Natural killer cell (primary cell): Measurements from ENCODE around the gene NBDY. TPM values are rescaled to one million over a fixed set of nuclear protein-coding genes. Genes with fewer than 3 reads are reported as not detected.
A peak's percentile ranks its signal among the peaks of the same experiment; 100 is the strongest.

Experiments used
- ATAC-seq, 3 donors: fragments of 150-1000 bp in 2 of 3; fragments of 200-7000 bp in 1 of 3; cut with Tn5 transposase; 1 replicate in 1 of 3; 2 replicates in 2 of 3; pipeline ENCODE4 v1.10.0; 2021; ENCODE audit warnings: mild to moderate bottlenecking in 2 of 3, moderate library complexity in 2 of 3
- DNase-seq, 2 donors: peaks; one replicate each; pipeline versions ENCODE4 v3.0.0 to v3.0.0-alpha.2; 2013 to 2021; ENCODE audit warnings: mixed read lengths in 1 of 2
- H3K27ac ChIP-seq: one replicate; pipeline ENCODE4 v1.5.1; 2013; ENCODE audit warnings: mild to moderate bottlenecking, low read length
- H3K27me3 ChIP-seq: one replicate; pipeline ENCODE4 v1.6.1; 2013; ENCODE audit warnings: low read length; ENCODE audit not compliant: control insufficient read depth, insufficient read depth
- H3K36me3 ChIP-seq: one replicate; pipeline ENCODE4 v1.6.1; 2013; ENCODE audit warnings: low read length; ENCODE audit not compliant: control insufficient read depth, insufficient read depth
- H3K4me1 ChIP-seq: one replicate; pipeline ENCODE4 v1.6.1; 2013; ENCODE audit warnings: low read length; ENCODE audit not compliant: control insufficient read depth, insufficient read depth
- H3K4me3 ChIP-seq: one replicate; pipeline ENCODE4 v1.5.1; 2013; ENCODE audit warnings: low read length
- H3K9me3 ChIP-seq: one replicate; pipeline ENCODE4 v1.6.1; 2013; ENCODE audit warnings: low read length; ENCODE audit not compliant: control insufficient read depth, insufficient read depth
- H3K27ac Mint-ChIP-seq, 2 donors: one replicate each; pipeline ENCODE4 v1.8.0; 2022; ENCODE audit warnings: mild to moderate bottlenecking in 2 of 2, mixed read lengths in 2 of 2, moderate library complexity in 1 of 2
- H3K27me3 Mint-ChIP-seq, 2 donors: one replicate each; pipeline ENCODE4 v1.8.0; 2022; ENCODE audit warnings: low read depth in 2 of 2, mixed read lengths in 2 of 2
- H3K36me3 Mint-ChIP-seq: one replicate; pipeline ENCODE4 v1.8.0; 2022; ENCODE audit warnings: mixed read lengths
- H3K4me1 Mint-ChIP-seq, 2 donors: one replicate each; pipeline ENCODE4 v1.8.0; 2022; ENCODE audit warnings: mixed read lengths in 2 of 2
- H3K4me3 Mint-ChIP-seq: one replicate; pipeline ENCODE4 v1.8.0; 2022; ENCODE audit warnings: mild to moderate bottlenecking, moderate library complexity, mixed read lengths
- H3K9me3 Mint-ChIP-seq, 2 donors: one replicate each; pipeline ENCODE4 v1.8.0; 2022; ENCODE audit warnings: mixed read lengths in 2 of 2
- CTCF ChIP-seq: fragments of 200-600 bp; IDR thresholded peaks from one replicate; pipeline ENCODE4 v1.8.0; 2022; ENCODE audit warnings: antibody characterized with exemption
- WGBS: methylation state at CpG from one replicate; pipeline ENCODE4 v1.1.7; 2013; ENCODE audit warnings: missing lambda C conversion rate; ENCODE audit not compliant: insufficient coverage; 5-methylcytosine and 5-hydroxymethylcytosine counted together
- intact Hi-C: fragments of 100-400 bp; cut with micrococcal nuclease; formaldehyde crosslinking; loops from one replicate; pipeline ENCODE4 v1.14.2; 2022
- total RNA-seq, 4 donors: library from RNA; stranded (reverse); fragments of 120-200 nt in 1 of 4; gene quantifications; one replicate each; pipeline versions ENCODE4 v1.2.3 to v1.2.4, GENCODE V29; 2013 to 2022

Gene NBDY
- total RNA-seq, 3 donors from 2014 or later (not counting 1 experiment from before 2014, with no cell fraction given), result 16.0 to 23.6 (median 16.6) TPM

GRCh38 chrX:56728321-56728720 is 722 bp upstream of the NBDY start:
- Histone ChIP-seq H3K4me1 (peaks cover 11% of the 10 kb centered on the region), H3K4me3 (no peak overlapping the region), H3K27ac (no peak overlapping the region), H3K9me3 (no peaks in the 10 kb centered on the region), H3K36me3 (no peaks in the 10 kb centered on the region), H3K27me3 (no peaks in the 10 kb centered on the region)
- ATAC-seq (no peak), DNase-seq (no peak)
- intact Hi-C loops, result loop anchor here (5.0 kb wide), 3 partner anchors 166 to 446 kb away; partner anchors contain the start of gene UBQLN2
- H3K36me3 Mint-ChIP-seq, result no peaks in the 10 kb centered on the region
- peak overlapping the region; percentile 24 to 27 for H3K27ac Mint-ChIP-seq
- no peak for TF ChIP-seq CTCF
- peaks cover 9 to 13% of the 10 kb centered on the region in 2 donors for H3K4me1 Mint-ChIP-seq
- WGBS, result no CpG with 5 or more reads among the region's 2 CpGs
- H3K9me3 Mint-ChIP-seq, result no peaks in the 10 kb centered on the region
- peaks cover 0 to 15% of the 10 kb centered on the region in 2 donors for H3K27me3 Mint-ChIP-seq
- H3K4me3 Mint-ChIP-seq, result peak overlapping the region; percentile 52

- peak in 2 of 3 donors; percentile 36 to 44 for ATAC-seq
- no peaks in the 10 kb centered on the region for H3K9me3 Mint-ChIP-seq
- H3K36me3 Mint-ChIP-seq, result no peaks in the 10 kb centered on the region
- DNase-seq, result peak in 1 of 2 donors; percentile 54
- Histone ChIP-seq H3K9me3 (no peaks in the 10 kb centered on the region), H3K4me3 (peak overlapping the region; percentile 58), H3K27me3 (no peaks in the 10 kb centered on the region), H3K27ac (peak overlapping the region; percentile 74), H3K36me3 (no peaks in the 10 kb centered on the region), H3K4me1 (peaks cover 11% of the 10 kb centered on the region)
- no peak for TF ChIP-seq CTCF
- H3K4me1 Mint-ChIP-seq, result peaks cover 9 to 13% of the 10 kb centered on the region in 2 donors
- H3K4me3 Mint-ChIP-seq, result peak overlapping the region; percentile 92
- H3K27me3 Mint-ChIP-seq, result peaks cover 0 to 11% of the 10 kb centered on the region in 2 donors
- peak overlapping the region; percentile 63 to 90 for H3K27ac Mint-ChIP-seq
- intact Hi-C loops, result loop anchor here (5.0 kb wide), 3 partner anchors 166 to 446 kb away; partner anchors contain the start of gene UBQLN2
- WGBS, result 0% methylated on average over 1 of the region's 8 CpGs
Observed at GRCh38 chrX:56728752-56729151, 291 bp upstream of the NBDY start.

- WGBS, result 0% methylated on average over 1 of the region's 2 CpGs
- H3K36me3 Mint-ChIP-seq, result no peaks in the 10 kb centered on the region
- H3K4me3 ChIP-seq, result no peak overlapping the region
- peak; percentile 21 to 75 for DNase-seq
- no peaks in the 10 kb centered on the region for H3K9me3 Mint-ChIP-seq
- no peak overlapping the region for H3K27ac ChIP-seq
- H3K4me1 ChIP-seq, result peaks cover 11% of the 10 kb centered on the region
- peak overlapping the region in 1 of 2 donors; percentile 58 for H3K27ac Mint-ChIP-seq
- no peaks in the 10 kb centered on the region for H3K27me3 ChIP-seq
- no peaks in the 10 kb centered on the region for H3K9me3 ChIP-seq
- no peaks in the 10 kb centered on the region for H3K36me3 ChIP-seq
- H3K4me1 Mint-ChIP-seq, result peaks cover 9% of the 10 kb centered on the region in 2 donors
- ATAC-seq, result peak; percentile 52 to 80 (median 59)
- H3K4me3 Mint-ChIP-seq, result no peak overlapping the region
- TF ChIP-seq CTCF, result peak; percentile 57
- no peaks in the 10 kb centered on the region for H3K27me3 Mint-ChIP-seq
- intact Hi-C loops, result no loop called here
Observed at GRCh38 chrX:56733459-56734046, 4.5 kb downstream of the NBDY start.
